HepG2 (cell line): Measurements from ENCODE around the gene ANKS4B. TPM values are rescaled to one million over a fixed set of nuclear protein-coding genes. Genes with fewer than 3 reads are reported as not detected.
A peak's percentile ranks its signal among the peaks of the same experiment; 100 is the strongest.

Experiments used
- ARNT2 ChIP-seq: sonication (generic); formaldehyde crosslinking; IDR thresholded peaks from 2 replicates; pipeline ENCODE4 v1.8.0; 2022; ENCODE audit warnings: mild to moderate bottlenecking, low read depth, missing genetic modification reagents, moderate library complexity
- HDAC2 ChIP-seq: sonication (generic); formaldehyde crosslinking; IDR thresholded peaks from 2 replicates; pipeline ENCODE4 v1.4.0; 2020; ENCODE audit warnings: missing genetic modification reagents
- HMG20A ChIP-seq: IDR thresholded peaks from 2 replicates; pipeline ENCODE4 v1.6.1; 2016; ENCODE audit warnings: borderline replicate concordance
- MTA1 ChIP-seq: sonication (generic); formaldehyde crosslinking; IDR thresholded peaks from 2 replicates; pipeline ENCODE4 v1.4.0; 2020; ENCODE audit warnings: missing genetic modification reagents, mild to moderate bottlenecking, borderline replicate concordance
- MXD4 ChIP-seq: IDR thresholded peaks from 2 replicates; pipeline ENCODE4 v1.6.1; 2016; ENCODE audit warnings: mild to moderate bottlenecking, missing biosample characterization, missing genetic modification reagents
- NFE2 ChIP-seq: sonication (generic); formaldehyde crosslinking; IDR thresholded peaks from 2 replicates; pipeline ENCODE4 v1.4.0; 2020; ENCODE audit warnings: missing genetic modification reagents
- SIN3B ChIP-seq: fragments of 150-350 bp; IDR thresholded peaks from 2 replicates; pipeline ENCODE4 v1.6.1; 2014; ENCODE audit warnings: low read length
- TAF1 ChIP-seq: sonication (generic); formaldehyde crosslinking; IDR thresholded peaks from 2 replicates; pipeline ENCODE4 v1.4.0; 2020; ENCODE audit warnings: missing genetic modification reagents
- ZBTB21 ChIP-seq: sonication (generic); formaldehyde crosslinking; IDR thresholded peaks from 2 replicates; pipeline ENCODE4 v1.4.0; 2020; ENCODE audit warnings: missing genetic modification reagents
- ZIK1 ChIP-seq: sonication (generic); formaldehyde crosslinking; IDR thresholded peaks from 2 replicates; pipeline ENCODE4 v1.5.0; 2020; ENCODE audit warnings: mild to moderate bottlenecking, low read depth, missing genetic modification reagents, borderline replicate concordance
- ZNF3 ChIP-seq: IDR thresholded peaks from 2 replicates; pipeline ENCODE4 v1.7.0; 2017; ENCODE audit warnings: inconsistent platforms
- ZNF441 ChIP-seq: sonication (generic); formaldehyde crosslinking; IDR thresholded peaks from 2 replicates; pipeline ENCODE4 v1.7.0; 2021; ENCODE audit warnings: missing genetic modification reagents, borderline replicate concordance
- ZNF563 ChIP-seq: sonication (generic); formaldehyde crosslinking; IDR thresholded peaks from 2 replicates; pipeline ENCODE4 v1.8.0; 2022; ENCODE audit warnings: mild to moderate bottlenecking, moderate library complexity, missing genetic modification reagents
- ZNF567 ChIP-seq: sonication (generic); formaldehyde crosslinking; IDR thresholded peaks from 2 replicates; pipeline ENCODE4 v1.8.1; 2023; ENCODE audit warnings: mild to moderate bottlenecking, missing genetic modification reagents, borderline replicate concordance
- ZNF761 ChIP-seq: sonication (generic); formaldehyde crosslinking; conservative IDR thresholded peaks from 2 replicates; pipeline ENCODE4 v1.4.0; 2020; ENCODE audit warnings: mild to moderate bottlenecking, missing genetic modification reagents
- ZNF850 ChIP-seq: sonication (generic); formaldehyde crosslinking; conservative IDR thresholded peaks from 2 replicates; pipeline ENCODE4 v1.9.0; 2021; ENCODE audit warnings: mild to moderate bottlenecking, missing genetic modification reagents
- polyA plus RNA-seq, 8 experiments: library from polyadenylated mRNA; depleted of rRNA in 3 of 8; stranded (reverse) in 7 of 8; unstranded in 1 of 8; fragments of >200 nt; fragmentation: Illumina TruSeq in 4 of 8; extraction: Trizol in 4 of 8; gene quantifications; 2 replicates each; pipeline versions ENCODE4 v1.2.1 to v1.2.3, GENCODE V29; 2011 to 2016; ENCODE audit warnings: low read depth in 4 of 8, missing spikeins in 1 of 8, mixed read lengths in 1 of 8; ENCODE audit not compliant: insufficient read depth in 1 of 8
- total RNA-seq, 5 experiments: library from RNA; depleted of rRNA; stranded (reverse); fragments of >200 nt; fragmentation: Illumina TruSeq; extraction: Trizol; gene quantifications; 2 replicates each; pipeline ENCODE4 v1.2.3, GENCODE V29; 2016; ENCODE audit warnings: low read depth in 1 of 5
- TF ChIP-seq, protein P1 (sequence below): sonication (generic); formaldehyde crosslinking; IDR thresholded peaks from 2 replicates; pipeline ENCODE4 v1.5.1; 2020; ENCODE audit warnings: missing genetic modification reagents, mild to moderate bottlenecking, borderline replicate concordance
- TF ChIP-seq, protein P2 (sequence below): sonication (generic); formaldehyde crosslinking; conservative IDR thresholded peaks from 2 replicates; pipeline ENCODE4 v1.8.0; 2022; ENCODE audit warnings: low read depth, missing genetic modification reagents
- TF ChIP-seq, protein P3 (sequence below): IDR thresholded peaks from 2 replicates; pipeline ENCODE4 v1.6.1; 2016; ENCODE audit warnings: missing compliant biosample characterization, missing genetic modification reagents, borderline replicate concordance
- TF ChIP-seq, protein P4 (sequence below): sonication (generic); formaldehyde crosslinking; IDR thresholded peaks from 2 replicates; pipeline ENCODE4 v1.4.0; 2020; ENCODE audit warnings: mild to moderate bottlenecking, missing genetic modification reagents
- TF ChIP-seq, protein P5 (sequence below): sonication (generic); formaldehyde crosslinking; IDR thresholded peaks from 2 replicates; pipeline ENCODE4 v1.5.0; 2020; ENCODE audit warnings: mild to moderate bottlenecking, missing genetic modification reagents

Gene ANKS4B
- total and polyA plus RNA-seq, 2 of the 13 experiments (the other 11 are each of a cell fraction or from before 2014, with no cell fraction given): 6.5 to 30.0 TPM

DNA sequence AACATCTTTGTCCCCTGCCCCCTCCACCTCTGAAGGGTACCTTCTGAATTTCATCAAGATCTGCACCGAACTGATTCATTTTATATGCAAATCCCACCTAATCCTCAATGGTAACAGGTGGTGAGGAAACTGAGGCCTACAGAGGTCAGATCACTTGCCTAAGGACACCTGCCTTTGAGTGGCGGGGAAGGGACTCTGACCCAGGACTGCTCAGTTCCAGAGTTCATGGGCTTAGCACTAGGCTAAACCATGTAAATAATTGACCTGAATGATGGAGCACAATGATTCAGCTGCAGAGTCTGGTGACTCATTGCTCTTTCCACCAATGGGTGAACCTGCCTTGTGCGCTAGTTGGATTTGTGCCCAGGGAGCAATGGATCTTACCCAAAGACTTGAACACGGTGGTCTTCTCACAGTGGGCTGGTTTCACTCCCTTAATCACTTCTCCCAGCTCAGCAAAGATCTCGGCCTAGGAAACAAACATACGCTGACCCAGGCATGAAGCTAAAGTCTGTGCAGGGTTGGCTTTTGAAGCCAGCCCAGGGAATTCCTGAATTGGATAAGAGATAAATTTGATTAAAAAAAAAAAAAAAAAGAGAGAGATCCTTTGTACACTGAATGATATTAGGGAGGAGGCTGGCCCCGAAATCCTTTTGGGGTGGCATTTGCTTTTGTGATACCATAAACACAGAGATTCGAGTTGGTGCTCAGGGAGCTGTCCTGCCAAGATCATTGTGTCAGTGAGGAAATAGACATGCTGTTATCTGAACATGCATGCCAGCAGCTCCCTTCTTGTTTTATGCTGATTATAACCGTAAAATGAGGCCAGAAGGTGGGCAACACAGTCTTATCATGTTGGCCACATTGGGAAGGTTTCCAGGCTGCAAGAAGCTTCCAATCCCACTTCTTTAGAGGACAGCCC, 27.6 kb downstream of the ANKS4B start (continued):
- TF ChIP-seq, protein P1, sequence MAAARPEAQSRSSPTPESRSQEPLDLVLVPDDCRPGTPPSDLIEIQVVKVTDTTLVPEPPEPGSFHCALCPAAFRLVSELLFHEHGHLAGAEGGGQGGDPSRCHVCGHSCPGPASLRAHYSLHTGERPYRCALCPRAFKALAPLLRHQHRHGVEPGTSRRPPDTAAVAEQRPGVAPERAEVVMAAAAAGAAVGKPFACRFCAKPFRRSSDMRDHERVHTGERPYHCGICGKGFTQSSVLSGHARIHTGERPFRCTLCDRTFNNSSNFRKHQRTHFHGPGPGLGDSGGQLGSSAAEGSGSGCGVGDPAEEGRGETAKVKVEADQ (CRISPR knock-in tag): peak; percentile 76; the same call in 1 of the 2 replicates
- no peak for TF ChIP-seq ZNF3
- TF ChIP-seq ZBTB21 (CRISPR knock-in tag): peak; percentile 57
- TF ChIP-seq ARNT2 (CRISPR knock-in tag): peak; percentile 44; the same call in 1 of the 2 replicates
- no peak; the same call in 1 of the 2 replicates for TF ChIP-seq ZNF761
- no peak for TF ChIP-seq ZNF563
- TF ChIP-seq SIN3B: no peak
- TF ChIP-seq ZNF441 (CRISPR knock-in tag): 0 out of 2 replicates have a peak, but pooled peaks have one; percentile 8
- peak; percentile 91 for TF ChIP-seq HMG20A
- TF ChIP-seq ZNF850 (CRISPR knock-in tag): no peak
- peak; percentile 97 for TF ChIP-seq NFE2 (CRISPR knock-in tag)
- TF ChIP-seq TAF1 (CRISPR knock-in tag): peak; percentile 58
- TF ChIP-seq, protein P2, sequence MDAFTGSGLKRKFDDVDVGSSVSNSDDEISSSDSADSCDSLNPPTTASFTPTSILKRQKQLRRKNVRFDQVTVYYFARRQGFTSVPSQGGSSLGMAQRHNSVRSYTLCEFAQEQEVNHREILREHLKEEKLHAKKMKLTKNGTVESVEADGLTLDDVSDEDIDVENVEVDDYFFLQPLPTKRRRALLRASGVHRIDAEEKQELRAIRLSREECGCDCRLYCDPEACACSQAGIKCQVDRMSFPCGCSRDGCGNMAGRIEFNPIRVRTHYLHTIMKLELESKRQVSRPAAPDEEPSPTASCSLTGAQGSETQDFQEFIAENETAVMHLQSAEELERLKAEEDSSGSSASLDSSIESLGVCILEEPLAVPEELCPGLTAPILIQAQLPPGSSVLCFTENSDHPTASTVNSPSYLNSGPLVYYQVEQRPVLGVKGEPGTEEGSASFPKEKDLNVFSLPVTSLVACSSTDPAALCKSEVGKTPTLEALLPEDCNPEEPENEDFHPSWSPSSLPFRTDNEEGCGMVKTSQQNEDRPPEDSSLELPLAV (CRISPR knock-in tag): no peak
- peak; percentile 78 for TF ChIP-seq MXD4
- TF ChIP-seq ZNF567 (CRISPR knock-in tag): peak; percentile 65
- no peak for TF ChIP-seq ZIK1 (CRISPR knock-in tag)
- TF ChIP-seq, protein P3, sequence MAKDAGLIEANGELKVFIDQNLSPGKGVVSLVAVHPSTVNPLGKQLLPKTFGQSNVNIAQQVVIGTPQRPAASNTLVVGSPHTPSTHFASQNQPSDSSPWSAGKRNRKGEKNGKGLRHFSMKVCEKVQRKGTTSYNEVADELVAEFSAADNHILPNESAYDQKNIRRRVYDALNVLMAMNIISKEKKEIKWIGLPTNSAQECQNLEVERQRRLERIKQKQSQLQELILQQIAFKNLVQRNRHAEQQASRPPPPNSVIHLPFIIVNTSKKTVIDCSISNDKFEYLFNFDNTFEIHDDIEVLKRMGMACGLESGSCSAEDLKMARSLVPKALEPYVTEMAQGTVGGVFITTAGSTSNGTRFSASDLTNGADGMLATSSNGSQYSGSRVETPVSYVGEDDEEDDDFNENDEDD (CRISPR knock-in tag): peak; percentile 68; the same call in 1 of the 2 replicates
- TF ChIP-seq, protein P4, sequence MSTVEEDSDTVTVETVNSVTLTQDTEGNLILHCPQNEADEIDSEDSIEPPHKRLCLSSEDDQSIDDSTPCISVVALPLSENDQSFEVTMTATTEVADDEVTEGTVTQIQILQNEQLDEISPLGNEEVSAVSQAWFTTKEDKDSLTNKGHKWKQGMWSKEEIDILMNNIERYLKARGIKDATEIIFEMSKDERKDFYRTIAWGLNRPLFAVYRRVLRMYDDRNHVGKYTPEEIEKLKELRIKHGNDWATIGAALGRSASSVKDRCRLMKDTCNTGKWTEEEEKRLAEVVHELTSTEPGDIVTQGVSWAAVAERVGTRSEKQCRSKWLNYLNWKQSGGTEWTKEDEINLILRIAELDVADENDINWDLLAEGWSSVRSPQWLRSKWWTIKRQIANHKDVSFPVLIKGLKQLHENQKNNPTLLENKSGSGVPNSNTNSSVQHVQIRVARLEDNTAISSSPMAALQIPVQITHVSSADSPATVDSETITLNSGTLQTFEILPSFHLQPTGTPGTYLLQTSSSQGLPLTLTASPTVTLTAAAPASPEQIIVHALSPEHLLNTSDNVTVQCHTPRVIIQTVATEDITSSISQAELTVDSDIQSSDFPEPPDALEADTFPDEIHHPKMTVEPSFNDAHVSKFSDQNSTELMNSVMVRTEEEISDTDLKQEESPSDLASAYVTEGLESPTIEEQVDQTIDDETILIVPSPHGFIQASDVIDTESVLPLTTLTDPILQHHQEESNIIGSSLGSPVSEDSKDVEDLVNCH: no peak
- TF ChIP-seq, protein P5, sequence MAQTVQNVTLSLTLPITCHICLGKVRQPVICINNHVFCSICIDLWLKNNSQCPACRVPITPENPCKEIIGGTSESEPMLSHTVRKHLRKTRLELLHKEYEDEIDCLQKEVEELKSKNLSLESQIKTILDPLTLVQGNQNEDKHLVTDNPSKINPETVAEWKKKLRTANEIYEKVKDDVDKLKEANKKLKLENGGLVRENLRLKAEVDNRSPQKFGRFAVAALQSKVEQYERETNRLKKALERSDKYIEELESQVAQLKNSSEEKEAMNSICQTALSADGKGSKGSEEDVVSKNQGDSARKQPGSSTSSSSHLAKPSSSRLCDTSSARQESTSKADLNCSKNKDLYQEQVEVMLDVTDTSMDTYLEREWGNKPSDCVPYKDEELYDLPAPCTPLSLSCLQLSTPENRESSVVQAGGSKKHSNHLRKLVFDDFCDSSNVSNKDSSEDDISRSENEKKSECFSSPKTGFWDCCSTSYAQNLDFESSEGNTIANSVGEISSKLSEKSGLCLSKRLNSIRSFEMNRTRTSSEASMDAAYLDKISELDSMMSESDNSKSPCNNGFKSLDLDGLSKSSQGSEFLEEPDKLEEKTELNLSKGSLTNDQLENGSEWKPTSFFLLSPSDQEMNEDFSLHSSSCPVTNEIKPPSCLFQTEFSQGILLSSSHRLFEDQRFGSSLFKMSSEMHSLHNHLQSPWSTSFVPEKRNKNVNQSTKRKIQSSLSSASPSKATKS: no peak
- TF ChIP-seq MTA1 (CRISPR knock-in tag): no peak; the same call in 1 of the 2 replicates
- peak; percentile 99 for TF ChIP-seq HDAC2 (CRISPR knock-in tag)
